Measurements from ENCODE around the gene CYB5D1.

The CYB5D1 gene

GRCh38 chr17:7875804-7876370 lies 18.1 kb downstream of the CYB5D1 start:
- intact Hi-C loops (cut with DNase I), result no loop called here
- DNase-seq, result no peak

GRCh38 chr17:7878234-7878633 lies 20.4 kb downstream of the CYB5D1 start:
- intact Hi-C loops (cut with DNase I), result no loop called here
- DNase-seq, result peak in 1 of 42 donors; percentile 22

- intact Hi-C loops (cut with DNase I), result no loop called here
Measured at GRCh38 chr17:7880076-7880868, 22.5 kb downstream of the CYB5D1 start.

GRCh38 chr17:7881276-7882054 lies 23.7 kb downstream of the CYB5D1 start:
- intact Hi-C loops (cut with DNase I), result no loop called here
- peak in 7 of 42 donors; percentile 7 to 49 (median 35) for DNase-seq

More at GRCh38 chr17:7880076-7880868, 22.5 kb downstream of the CYB5D1 start:
- peak in 1 of 42 donors; percentile 39 for DNase-seq

GRCh38 chr17:7882068-7882467 lies 24.3 kb downstream of the CYB5D1 start:
- DNase-seq, result peak in 2 of 42 donors; percentile 17 to 33

GRCh38 chr17:7882629-7883028 lies 24.8 kb downstream of the CYB5D1 start:
- intact Hi-C loops (cut with DNase I), result no loop called here

More at GRCh38 chr17:7882068-7882467, 24.3 kb downstream of the CYB5D1 start:
- intact Hi-C loops (cut with DNase I), result no loop called here

GRCh38 chr17:7883781-7884386 lies 26.1 kb downstream of the CYB5D1 start:
- no peak for DNase-seq
- intact Hi-C loops (cut with DNase I), result no loop called here

More at GRCh38 chr17:7882629-7883028, 24.8 kb downstream of the CYB5D1 start:
- DNase-seq, result no peak

GRCh38 chr17:7884581-7885366 lies 27.0 kb downstream of the CYB5D1 start:
- DNase-seq, result peak in 12 of 42 donors; percentile 8 to 52 (median 36)
- intact Hi-C loops (cut with DNase I), result loop anchor here (5.0 kb wide), 1 partner anchor 47 kb away; no protein-coding TSS in a partner anchor

GRCh38 chr17:7885367-7886226 lies 27.8 kb downstream of the CYB5D1 start:
- peak in 31 of 42 donors; percentile 13 to 78 (median 33) for DNase-seq

GRCh38 chr17:7886227-7887037 lies 28.6 kb downstream of the CYB5D1 start:
- peak in 26 of 42 donors; percentile 5 to 55 (median 28) for DNase-seq
- intact Hi-C loops (cut with DNase I), result loop anchor here (5.0 kb wide), 1 partner anchor 49 kb away; no protein-coding TSS in a partner anchor

More at GRCh38 chr17:7885367-7886226, 27.8 kb downstream of the CYB5D1 start:
- intact Hi-C loops (cut with DNase I), result loop anchor here (5.0 kb wide), 1 partner anchor 48 kb away; no protein-coding TSS in a partner anchor

GRCh38 chr17:7887038-7887481 lies 29.3 kb downstream of the CYB5D1 start:
- intact Hi-C loops (cut with DNase I), result loop anchor here (5.0 kb wide), 1 partner anchor 50 kb away; no protein-coding TSS in a partner anchor
- DNase-seq, result no peak

GRCh38 chr17:7887482-7888183 lies 29.8 kb downstream of the CYB5D1 start:
- peak; percentile 77 to 98 (median 92) for DNase-seq
- intact Hi-C loops (cut with DNase I), result loop anchor here (5.0 kb wide), 1 partner anchor 50 kb away; no protein-coding TSS in a partner anchor

- intact Hi-C loops (cut with DNase I), result loop anchor here (5.0 kb wide), 1 partner anchor 51 kb away; no protein-coding TSS in a partner anchor
- DNase-seq, result peak in 35 of 42 donors; percentile 16 to 70 (median 48)
Measured at GRCh38 chr17:7888184-7888920, 30.5 kb downstream of the CYB5D1 start, which contains the start of gene CHD3. TSS of gene CHD3 (plus strand) at chr17:7888789. CDS start at chr17:7889001, 212 bp downstream.

GRCh38 chr17:7889166-7889955 lies 31.6 kb downstream of the CYB5D1 start:
- peak; percentile 92 to 99 (median 97) for DNase-seq
- intact Hi-C loops (cut with DNase I), result loop anchor here (5.0 kb wide), 1 partner anchor 52 kb away; no protein-coding TSS in a partner anchor
